Activated B cell treated with CpG ODN at 0.5 μM for 24 hours (primary cell): Measurements from ENCODE around the gene FHDC1. TPM values are rescaled to one million over a fixed set of nuclear protein-coding genes. Genes with fewer than 3 reads are reported as not detected.

Source experiments
- ATAC-seq: fragments of 200-7000 bp; cut with Tn5 transposase; one replicate; pipeline ENCODE4 v1.10.0; 2021; ENCODE audit warnings: low read depth, mild to moderate bottlenecking, moderate library complexity
- CTCF ChIA-PET: fragments of 350-600 bp; sonication (Branson Sonifier 250); formaldehyde crosslinking; loops from one replicate; lab custom pipeline; 2021; ENCODE audit warnings: antibody characterized with exemption; lab: Charles Lee
- POLR2A ChIA-PET: fragments of 350-600 bp; sonication (Branson Sonifier 250); formaldehyde crosslinking; loops from one replicate; lab custom pipeline; 2021; ENCODE audit warnings: antibody characterized with exemption; lab: Charles Lee
- DNase-seq: peaks from one replicate; pipeline ENCODE4 v3.0.0; 2022
- H3K27ac Mint-ChIP-seq: one replicate; pipeline ENCODE4 v1.8.0; 2020; ENCODE audit warnings: mixed read lengths
- H3K27me3 Mint-ChIP-seq: one replicate; pipeline ENCODE4 v1.8.0; 2021; ENCODE audit warnings: mixed read lengths
- H3K36me3 Mint-ChIP-seq: one replicate; pipeline ENCODE4 v1.8.0; 2021; ENCODE audit warnings: low read depth, mixed read lengths
- H3K4me1 Mint-ChIP-seq: one replicate; pipeline ENCODE4 v1.8.0; 2021; ENCODE audit warnings: mixed read lengths
- H3K4me3 Mint-ChIP-seq: one replicate; pipeline ENCODE4 v1.8.0; 2020; ENCODE audit warnings: mild to moderate bottlenecking, mixed read lengths
- H3K9me3 Mint-ChIP-seq: one replicate; pipeline ENCODE4 v1.8.0; 2020; ENCODE audit warnings: mixed read lengths
- intact Hi-C: fragments of 100-400 bp; cut with micrococcal nuclease; formaldehyde crosslinking; loops from one replicate; pipeline ENCODE4 v1.15.1; 2024
- total RNA-seq: library from RNA; stranded (reverse); gene quantifications from 2 replicates; pipeline ENCODE4 v1.2.3, GENCODE V29; 2022
- TF ChIP-seq, protein P1 (sequence below): fragments of 200-600 bp; IDR thresholded peaks from one replicate; pipeline ENCODE4 v1.8.0; 2022; ENCODE audit warnings: antibody characterized with exemption, mild to moderate bottlenecking

FHDC1 gene
- total RNA-seq, 1 donor from 2014 or later: 0.33 TPM

DNA sequence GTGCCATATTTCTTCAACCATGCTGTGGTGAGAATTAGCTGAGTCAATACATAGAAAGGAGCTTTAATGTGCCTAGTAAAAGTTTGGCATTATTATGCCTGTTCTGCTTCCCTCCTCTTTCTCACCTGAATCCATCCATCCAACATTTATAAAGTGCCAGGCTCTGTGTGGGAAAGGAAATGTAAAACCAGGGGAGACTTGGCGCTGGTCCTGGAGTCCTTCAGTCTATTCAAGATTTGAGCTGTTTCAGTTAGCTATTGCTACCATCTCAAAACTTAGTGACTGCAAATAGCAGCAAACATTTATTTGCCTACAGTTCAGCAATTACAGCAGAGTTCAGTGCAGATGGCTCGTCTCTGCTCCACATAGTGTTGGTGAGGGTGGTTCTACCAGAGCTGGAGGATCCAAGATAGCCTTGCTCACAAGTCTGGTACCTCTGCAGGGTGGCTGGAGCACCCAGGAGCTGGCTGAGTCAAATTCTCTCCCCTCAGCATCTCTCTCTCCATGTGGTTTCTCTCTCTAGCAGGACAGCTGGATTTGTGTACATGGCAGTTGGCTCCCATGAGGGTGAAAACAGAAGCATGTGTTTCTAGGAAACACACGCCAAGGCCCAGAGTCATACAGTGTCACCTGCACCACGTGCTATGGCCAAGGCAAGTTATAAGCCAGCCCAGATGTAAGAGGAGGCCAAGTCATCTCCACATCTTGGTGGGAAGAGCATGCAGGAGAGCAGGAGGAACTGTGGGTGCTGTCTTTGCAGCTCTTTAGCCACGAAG is 77.3 kb downstream of the FHDC1 start:
- no peak for DNase-seq
- POLR2A ChIA-PET: no interaction called here
- TF ChIP-seq, protein P1, sequence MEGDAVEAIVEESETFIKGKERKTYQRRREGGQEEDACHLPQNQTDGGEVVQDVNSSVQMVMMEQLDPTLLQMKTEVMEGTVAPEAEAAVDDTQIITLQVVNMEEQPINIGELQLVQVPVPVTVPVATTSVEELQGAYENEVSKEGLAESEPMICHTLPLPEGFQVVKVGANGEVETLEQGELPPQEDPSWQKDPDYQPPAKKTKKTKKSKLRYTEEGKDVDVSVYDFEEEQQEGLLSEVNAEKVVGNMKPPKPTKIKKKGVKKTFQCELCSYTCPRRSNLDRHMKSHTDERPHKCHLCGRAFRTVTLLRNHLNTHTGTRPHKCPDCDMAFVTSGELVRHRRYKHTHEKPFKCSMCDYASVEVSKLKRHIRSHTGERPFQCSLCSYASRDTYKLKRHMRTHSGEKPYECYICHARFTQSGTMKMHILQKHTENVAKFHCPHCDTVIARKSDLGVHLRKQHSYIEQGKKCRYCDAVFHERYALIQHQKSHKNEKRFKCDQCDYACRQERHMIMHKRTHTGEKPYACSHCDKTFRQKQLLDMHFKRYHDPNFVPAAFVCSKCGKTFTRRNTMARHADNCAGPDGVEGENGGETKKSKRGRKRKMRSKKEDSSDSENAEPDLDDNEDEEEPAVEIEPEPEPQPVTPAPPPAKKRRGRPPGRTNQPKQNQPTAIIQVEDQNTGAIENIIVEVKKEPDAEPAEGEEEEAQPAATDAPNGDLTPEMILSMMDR: no peak

DNA sequence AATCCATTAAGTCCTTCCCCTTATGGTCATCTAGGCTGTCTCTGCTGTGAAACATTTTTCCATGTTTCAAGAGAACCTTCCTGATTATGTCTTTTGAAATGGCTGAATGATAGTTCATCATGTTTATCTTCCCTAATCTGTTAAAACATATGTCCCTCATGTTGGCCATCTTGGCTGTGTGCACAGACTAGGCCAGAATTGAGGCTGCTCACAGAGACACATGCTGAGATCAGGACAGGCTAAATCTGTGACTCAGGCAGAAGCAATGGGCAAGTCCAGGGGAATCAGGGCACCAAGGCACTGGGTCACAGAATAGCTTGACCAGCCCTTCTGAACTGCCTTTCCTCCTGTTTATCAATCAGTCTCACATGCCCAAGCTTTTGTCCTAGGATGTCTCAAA is 78.3 kb downstream of the FHDC1 start:
- intact Hi-C loops: no loop called here
- CTCF ChIA-PET: no interaction called here
- no peak overlapping the region for H3K4me3 Mint-ChIP-seq
- peaks cover 12% of the 10 kb centered on the region for H3K36me3 Mint-ChIP-seq
- H3K27me3 Mint-ChIP-seq: no peaks in the 10 kb centered on the region
- DNase-seq: no peak
- peaks cover 20% of the 10 kb centered on the region for H3K9me3 Mint-ChIP-seq
- POLR2A ChIA-PET: no interaction called here
- no peak for ATAC-seq
- H3K27ac Mint-ChIP-seq: no peak overlapping the region
- TF ChIP-seq, protein P1: no peak
- peaks cover 31% of the 10 kb centered on the region for H3K4me1 Mint-ChIP-seq

More for the DNA sequence above, 77.3 kb downstream of the FHDC1 start:
- CTCF ChIA-PET: no interaction called here
- Mint-ChIP-seq H3K36me3 (peaks cover 14% of the 10 kb centered on the region), H3K27ac (no peak overlapping the region), H3K4me1 (peaks cover 42% of the 10 kb centered on the region), H3K27me3 (no peaks in the 10 kb centered on the region), H3K9me3 (peaks cover 20% of the 10 kb centered on the region), H3K4me3 (no peak overlapping the region)
- no peak for ATAC-seq
- intact Hi-C loops: no loop called here

DNA sequence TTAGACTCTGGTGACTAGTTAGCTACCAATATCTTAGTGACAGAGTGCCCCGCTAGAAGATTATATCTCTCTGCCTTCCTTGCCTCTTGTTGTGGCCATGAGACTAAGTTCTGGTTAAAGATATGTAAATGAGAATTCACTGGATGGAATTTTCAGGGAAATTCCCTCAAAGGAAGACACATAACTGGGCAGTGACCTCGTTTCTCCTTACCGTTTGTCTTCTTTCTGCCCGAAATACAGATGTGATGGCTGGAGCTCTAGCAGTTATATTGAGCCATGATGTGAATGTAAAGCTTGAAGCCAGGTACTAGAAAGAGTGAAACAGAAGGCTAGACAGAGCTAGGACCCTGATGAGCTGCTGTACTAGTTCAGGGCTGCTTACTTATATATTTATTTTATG is 80.5 kb downstream of the FHDC1 start:
- CTCF ChIA-PET: no interaction called here
- Mint-ChIP-seq H3K9me3 (peaks cover 11% of the 10 kb centered on the region), H3K27ac (no peak overlapping the region), H3K36me3 (peaks cover 1% of the 10 kb centered on the region), H3K27me3 (no peaks in the 10 kb centered on the region), H3K4me3 (no peak overlapping the region), H3K4me1 (peaks cover 18% of the 10 kb centered on the region)
- POLR2A ChIA-PET: no interaction called here
- DNase-seq: no peak
- ATAC-seq: no peak
- TF ChIP-seq, protein P1: no peak
- intact Hi-C loops: no loop called here

DNA sequence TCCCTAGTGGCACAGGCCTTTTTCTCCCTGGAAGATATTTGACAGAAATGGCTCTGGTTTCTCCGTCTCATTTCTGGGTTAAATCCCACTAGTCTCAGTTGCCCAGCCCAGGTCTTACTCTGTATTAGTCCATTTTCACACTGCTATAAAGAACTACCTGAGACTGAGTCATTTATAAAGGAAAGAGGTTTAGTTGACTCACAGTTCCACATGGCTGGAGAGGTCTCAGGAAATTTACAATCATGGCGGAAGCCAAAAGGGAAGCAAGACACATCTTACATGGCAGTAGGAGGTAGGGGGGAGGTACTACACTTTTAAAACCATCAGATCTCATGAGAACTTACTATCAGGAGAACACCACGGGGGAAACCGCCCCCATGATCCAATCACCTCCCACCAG is 81.9 kb downstream of the FHDC1 start:
- Mint-ChIP-seq H3K9me3 (peaks cover 6% of the 10 kb centered on the region), H3K4me1 (peaks cover 15% of the 10 kb centered on the region), H3K4me3 (no peak overlapping the region), H3K27ac (no peak overlapping the region), H3K27me3 (no peaks in the 10 kb centered on the region), H3K36me3 (no peaks in the 10 kb centered on the region)
- DNase-seq (no peak), ATAC-seq (no peak)
- ChIA-PET POLR2A (no interaction called here), CTCF (no interaction called here)
- TF ChIP-seq, protein P1: no peak
- intact Hi-C loops: no loop called here

DNA sequence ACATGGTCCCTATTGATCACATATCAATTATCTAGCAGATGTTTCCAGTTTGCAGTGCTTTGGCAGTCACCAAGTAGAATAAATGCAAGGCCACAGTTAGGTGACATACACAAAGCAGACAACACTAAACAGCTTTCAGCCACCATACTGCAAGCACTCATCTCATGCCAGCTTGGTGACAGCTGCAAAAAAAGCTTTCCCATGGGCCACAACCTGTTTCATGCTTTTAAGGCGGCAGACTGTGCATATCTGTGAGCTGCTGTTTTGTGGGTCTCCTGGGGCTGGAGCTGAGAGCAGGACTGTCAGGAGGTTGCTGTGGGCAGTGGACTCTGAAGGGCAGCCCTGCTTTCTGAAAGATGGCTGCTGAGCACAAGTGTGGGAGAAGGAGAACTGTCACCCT is 82.6 kb downstream of the FHDC1 start:
- no peak overlapping the region for H3K27ac Mint-ChIP-seq
- H3K9me3 Mint-ChIP-seq: peaks cover 6% of the 10 kb centered on the region
- ChIA-PET POLR2A (no interaction called here), CTCF (no interaction called here)
- no peak overlapping the region for H3K4me3 Mint-ChIP-seq
- H3K36me3 Mint-ChIP-seq: no peaks in the 10 kb centered on the region
- no peak for DNase-seq
- H3K27me3 Mint-ChIP-seq: no peaks in the 10 kb centered on the region
- ATAC-seq: no peak
- TF ChIP-seq, protein P1: no peak
- intact Hi-C loops: no loop called here
- H3K4me1 Mint-ChIP-seq: peaks cover 8% of the 10 kb centered on the region
